ENCODE results near the gene QDPR. TPM values are rescaled to one million over a fixed set of nuclear protein-coding genes. Genes with fewer than 3 reads are reported as not detected.

The QDPR gene
- total RNA-seq, 1 donor from 2014 or later, result 53.0 TPM

GRCh38 chr4:17511051-17511450 lies 839 bp downstream of the QDPR start:
- TF ChIP-seq CTCF (IDR thresholded peaks at IDR 0.05; ENCODE audit: unreplicated experiment), result no peak
- Mint-ChIP-seq H3K27ac (peak overlapping the region; percentile 93), H3K9me3 (ENCODE audit: low read depth) (no peaks in the 10 kb centered on the region), H3K4me3 (ENCODE audit: low read depth) (peak overlapping the region; percentile 93), H3K4me1 (ENCODE audit: low read depth) (peaks cover 30% of the 10 kb centered on the region), H3K27me3 (peaks cover 10% of the 10 kb centered on the region), H3K36me3 (ENCODE audit: insufficient read depth) (peaks cover 4% of the 10 kb centered on the region)
- DNase-seq (ENCODE audit: low spot score, unreplicated experiment), result no peak

GRCh38 chr4:17510582-17510981 lies 1.3 kb downstream of the QDPR start:
- Mint-ChIP-seq H3K27me3 (peaks cover 10% of the 10 kb centered on the region), H3K9me3 (ENCODE audit: low read depth) (no peaks in the 10 kb centered on the region), H3K4me3 (ENCODE audit: low read depth) (peak overlapping the region; percentile 93), H3K27ac (no peak overlapping the region), H3K4me1 (ENCODE audit: low read depth) (peaks cover 30% of the 10 kb centered on the region), H3K36me3 (ENCODE audit: insufficient read depth) (peaks cover 4% of the 10 kb centered on the region)
- no peak for DNase-seq (ENCODE audit: low spot score, unreplicated experiment)
- no peak for TF ChIP-seq CTCF (IDR thresholded peaks at IDR 0.05; ENCODE audit: unreplicated experiment)

- Mint-ChIP-seq H3K9me3 (ENCODE audit: low read depth) (no peaks in the 10 kb centered on the region), H3K27me3 (no peaks in the 10 kb centered on the region), H3K27ac (no peak overlapping the region), H3K36me3 (ENCODE audit: insufficient read depth) (peaks cover 22% of the 10 kb centered on the region), H3K4me3 (ENCODE audit: low read depth) (no peak overlapping the region), H3K4me1 (ENCODE audit: low read depth) (no peaks in the 10 kb centered on the region)
- no peak for DNase-seq (ENCODE audit: low spot score, unreplicated experiment)
- no peak for TF ChIP-seq CTCF (IDR thresholded peaks at IDR 0.05; ENCODE audit: unreplicated experiment)
These were observed 7.8 kb downstream of the QDPR start for GRCh38 chr4:17504081-17504480.

- Mint-ChIP-seq H3K9me3 (ENCODE audit: low read depth) (no peaks in the 10 kb centered on the region), H3K36me3 (ENCODE audit: insufficient read depth) (peaks cover 27% of the 10 kb centered on the region), H3K4me3 (ENCODE audit: low read depth) (no peak overlapping the region), H3K4me1 (ENCODE audit: low read depth) (no peaks in the 10 kb centered on the region), H3K27ac (no peak overlapping the region), H3K27me3 (no peaks in the 10 kb centered on the region)
- DNase-seq (ENCODE audit: low spot score, unreplicated experiment), result no peak
- TF ChIP-seq CTCF (IDR thresholded peaks at IDR 0.05; ENCODE audit: unreplicated experiment), result no peak
These were observed 9.1 kb downstream of the QDPR start for GRCh38 chr4:17502756-17503155.

- DNase-seq (ENCODE audit: low spot score, unreplicated experiment), result no peak
- H3K9me3 Mint-ChIP-seq (ENCODE audit: low read depth), result no peaks in the 10 kb centered on the region
- no peaks in the 10 kb centered on the region for H3K4me1 Mint-ChIP-seq (ENCODE audit: low read depth)
- TF ChIP-seq CTCF (IDR thresholded peaks at IDR 0.05; ENCODE audit: unreplicated experiment), result no peak
- peaks cover 25% of the 10 kb centered on the region for H3K36me3 Mint-ChIP-seq (ENCODE audit: insufficient read depth)
- H3K27ac Mint-ChIP-seq, result no peak overlapping the region
- H3K4me3 Mint-ChIP-seq (ENCODE audit: low read depth), result no peak overlapping the region
- H3K27me3 Mint-ChIP-seq, result no peaks in the 10 kb centered on the region
These were observed 11.3 kb downstream of the QDPR start for GRCh38 chr4:17500574-17500973.

All from progenitor cell of endocrine pancreas (in vitro differentiated cells).